Measurements from ENCODE around the gene EEF1AKMT1. TPM values are rescaled to one million over a fixed set of nuclear protein-coding genes. Genes with fewer than 3 reads are reported as not detected.

EEF1AKMT1 gene, protein sequence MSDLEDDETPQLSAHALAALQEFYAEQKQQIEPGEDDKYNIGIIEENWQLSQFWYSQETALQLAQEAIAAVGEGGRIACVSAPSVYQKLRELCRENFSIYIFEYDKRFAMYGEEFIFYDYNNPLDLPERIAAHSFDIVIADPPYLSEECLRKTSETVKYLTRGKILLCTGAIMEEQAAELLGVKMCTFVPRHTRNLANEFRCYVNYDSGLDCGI
- total RNA-seq: 16.3 and 21.0 TPM in 2 replicates

DNA sequence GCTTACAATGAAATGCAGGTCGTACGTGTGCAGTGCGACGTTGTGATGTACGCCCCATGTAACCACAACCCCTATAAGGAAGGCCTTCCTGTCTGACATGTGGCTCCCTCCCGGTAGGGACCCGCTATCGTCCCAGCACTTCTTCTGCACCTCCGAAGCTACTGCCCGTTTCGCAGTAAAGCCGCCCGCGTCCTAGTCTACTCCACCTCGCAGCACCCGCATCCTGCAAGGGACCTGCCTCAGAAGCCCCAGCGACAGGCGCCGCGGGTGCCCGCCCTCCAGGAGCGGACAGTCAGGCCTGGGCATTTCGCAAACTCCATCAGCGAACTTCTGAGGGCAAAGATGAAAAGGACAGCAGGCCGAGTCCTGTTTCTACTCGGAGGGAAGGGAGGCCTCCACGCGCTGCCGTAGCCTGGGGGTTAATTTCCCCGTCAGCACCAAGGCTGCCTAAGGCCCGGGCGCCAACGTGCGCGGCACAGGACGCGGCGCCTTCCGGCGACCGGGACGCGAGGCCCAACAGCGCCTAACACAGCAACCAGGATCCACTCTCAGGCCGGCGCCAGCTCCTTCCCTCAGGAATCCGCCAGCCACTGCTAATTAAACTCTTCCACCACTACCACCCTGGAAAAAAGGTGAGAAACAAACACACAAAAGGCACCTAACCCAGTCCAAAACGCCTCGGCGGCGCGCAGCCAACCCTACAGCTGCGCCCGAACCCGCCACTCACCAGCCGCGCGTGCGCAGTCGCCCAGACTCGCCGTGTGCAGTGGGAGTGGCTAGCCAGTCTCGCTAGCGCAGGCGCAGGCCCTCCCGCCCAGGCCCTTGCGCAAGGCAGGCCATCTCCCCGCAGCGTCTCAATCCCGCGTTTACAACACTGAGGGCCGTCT is at the start of gene EEF1AKMT1:
Gene EEF1AKMT1, minus strand, starts transcription at position 768 of the 887 bp plus-strand sequence. CDS start 16,363 bp downstream, outside the sequence.

DNA sequence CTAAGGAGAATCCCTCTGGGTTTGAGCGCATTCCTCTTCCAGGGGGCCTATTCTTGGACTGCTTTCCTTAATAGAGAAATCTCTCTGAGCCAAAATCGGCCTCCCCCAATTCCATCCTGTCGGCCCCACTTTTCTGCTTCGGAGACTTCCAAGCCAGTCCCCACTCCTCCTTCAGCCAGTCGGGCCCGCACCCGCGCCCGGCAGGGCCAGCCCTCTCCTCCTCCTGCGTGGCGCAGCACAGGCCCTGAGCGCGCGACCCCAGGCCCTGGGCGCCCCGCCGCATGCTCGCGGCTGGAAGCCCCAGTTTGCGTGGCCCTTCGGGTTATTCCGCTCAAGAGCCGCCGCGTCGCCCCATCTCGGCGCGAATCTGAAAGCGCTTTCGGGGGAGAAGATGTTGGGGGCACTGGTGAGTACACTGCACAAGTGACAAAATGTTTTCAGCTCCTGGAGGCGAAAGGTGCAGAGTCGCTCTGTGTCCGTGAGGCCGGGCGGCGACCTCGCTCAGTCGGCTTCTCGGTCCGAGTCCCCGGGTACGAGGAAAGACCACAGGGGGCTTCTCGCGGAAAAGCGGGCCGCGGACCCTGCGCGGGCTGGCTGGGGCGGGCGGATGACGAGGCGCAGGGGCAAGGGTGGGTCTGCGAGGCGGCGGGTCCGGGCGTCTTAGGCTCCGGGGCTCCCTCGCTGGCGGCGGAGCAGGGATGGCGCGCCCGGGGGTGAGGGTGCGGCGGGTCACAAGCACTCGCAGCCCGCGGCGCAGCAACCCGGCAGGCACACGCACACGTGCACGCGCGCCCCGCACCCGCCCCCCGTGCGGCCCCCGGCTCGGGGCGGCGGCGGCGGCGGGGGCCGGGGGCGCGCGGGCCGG is 70.6 kb downstream of the EEF1AKMT1 start, which contains the start of gene IL17D:
Gene IL17D, plus strand, starts transcription at position 785 of the 865 bp plus-strand sequence. CDS start 303 bp downstream, outside the sequence.

Other genes starting within 250 kb of the EEF1AKMT1 start
- gene CRYL1, start 248.1 kb downstream of the EEF1AKMT1 start, total RNA-seq: 22.2 and 24.8 TPM in 2 replicates
- gene IFT88, start 206.8 kb downstream of the EEF1AKMT1 start, total RNA-seq: 13.3 and 16.1 TPM in 2 replicates
- gene IL17D, start 70.3 kb downstream of the EEF1AKMT1 start, total RNA-seq: 0.35 and 2.9 TPM in 2 replicates
- gene XPO4, start 128.8 kb upstream of the EEF1AKMT1 start, total RNA-seq: 9.8 and 12.4 TPM in 2 replicates